Right kidney (tissue), 1 donor: Measurements from ENCODE around the gene SQOR.

Source experiments
- DNase-seq: peaks from one replicate; pipeline ENCODE4 v3.0.0-alpha.2; 2016

SQOR gene

DNA sequence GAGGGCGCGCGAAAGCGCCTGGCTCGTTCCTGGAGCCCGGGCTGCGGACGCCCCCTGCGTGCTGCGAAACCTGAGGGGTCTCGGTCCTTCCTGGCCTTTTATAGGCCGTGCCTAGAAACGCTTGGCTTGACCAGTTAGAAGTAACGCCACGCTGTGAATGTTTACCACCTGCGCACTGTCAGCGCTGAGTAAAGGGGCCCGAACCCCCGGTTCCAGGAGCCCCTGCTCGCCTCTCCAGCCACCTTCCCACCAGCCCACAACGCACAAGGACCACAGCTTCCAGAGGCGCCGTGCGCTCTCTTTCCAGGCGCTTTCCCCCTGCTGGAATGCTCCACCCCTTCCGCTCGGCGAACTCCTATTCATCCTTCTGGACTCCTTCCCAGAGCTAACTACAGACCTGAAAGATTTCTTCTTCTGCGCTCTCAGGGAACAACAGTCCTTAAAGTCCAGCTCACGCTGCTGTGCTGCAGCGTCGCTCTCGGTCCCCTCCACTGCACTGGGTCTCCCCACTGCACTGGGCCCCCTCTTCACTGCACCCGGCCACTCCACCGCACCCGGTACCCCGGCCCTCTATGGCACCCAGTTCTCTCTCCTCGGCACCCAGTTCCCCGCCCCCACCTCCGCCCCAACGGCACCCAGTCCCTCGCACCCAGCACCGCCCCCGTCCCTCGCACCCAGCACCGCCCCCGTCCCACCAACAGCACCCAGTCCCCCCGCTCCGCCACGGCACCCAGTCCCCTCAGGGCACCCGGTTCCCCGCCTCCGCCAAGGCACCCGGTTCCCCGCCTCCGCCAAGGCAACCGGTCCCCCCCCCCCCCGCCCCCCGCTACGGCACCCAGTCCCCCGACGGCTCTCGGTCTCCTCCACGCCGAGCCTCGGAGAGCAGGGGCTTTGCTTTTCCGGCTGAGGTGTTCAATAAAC, 69.8 kb downstream of the SQOR start:
- DNase-seq, result peak; percentile 57

DNA sequence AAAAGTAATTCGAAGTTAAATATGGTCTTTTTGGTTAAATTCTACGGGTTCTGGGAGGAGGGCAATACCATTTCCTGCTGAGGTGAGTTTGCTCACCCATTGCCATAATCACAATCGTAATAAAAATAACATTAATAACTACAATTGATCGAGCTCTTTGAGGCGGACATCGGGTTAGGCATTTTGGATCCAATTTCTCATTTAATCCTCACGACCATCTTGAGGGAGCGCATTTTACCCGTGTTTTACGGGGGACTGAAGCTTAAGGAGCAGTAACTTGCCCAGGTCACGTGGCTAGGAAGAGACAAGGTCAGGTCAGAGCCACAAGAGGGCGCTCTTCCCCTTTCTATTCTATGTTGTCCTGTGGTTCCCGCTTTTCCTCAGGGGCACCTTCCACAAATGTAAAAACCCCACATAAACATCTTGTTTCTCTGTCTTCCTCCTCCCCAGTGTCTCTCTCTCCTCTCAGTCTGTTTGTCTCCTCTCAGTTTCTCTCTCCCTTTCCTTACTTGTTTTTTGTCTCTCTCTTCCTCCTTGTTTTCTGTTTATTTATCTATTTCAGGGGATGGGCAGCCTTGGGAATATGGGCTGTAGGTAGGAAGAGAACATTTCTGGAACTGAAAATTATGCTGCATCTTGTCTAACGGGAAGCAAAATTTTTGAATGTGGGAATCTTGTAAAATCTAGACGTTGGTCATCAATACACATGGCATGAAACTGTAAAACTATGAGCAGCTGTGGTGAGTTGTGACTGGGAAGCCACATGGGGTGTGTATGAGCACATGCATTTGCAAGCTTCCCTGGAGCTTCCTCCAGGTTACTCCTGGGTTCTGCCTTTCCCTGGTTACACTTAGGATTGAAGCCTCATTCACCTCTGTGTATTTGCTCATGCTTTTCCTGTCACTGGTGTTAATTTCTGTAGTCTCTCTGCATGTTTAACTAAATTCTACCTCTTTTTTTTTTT, 71.0 kb downstream of the SQOR start:
- peak; percentile 79 for DNase-seq

DNA sequence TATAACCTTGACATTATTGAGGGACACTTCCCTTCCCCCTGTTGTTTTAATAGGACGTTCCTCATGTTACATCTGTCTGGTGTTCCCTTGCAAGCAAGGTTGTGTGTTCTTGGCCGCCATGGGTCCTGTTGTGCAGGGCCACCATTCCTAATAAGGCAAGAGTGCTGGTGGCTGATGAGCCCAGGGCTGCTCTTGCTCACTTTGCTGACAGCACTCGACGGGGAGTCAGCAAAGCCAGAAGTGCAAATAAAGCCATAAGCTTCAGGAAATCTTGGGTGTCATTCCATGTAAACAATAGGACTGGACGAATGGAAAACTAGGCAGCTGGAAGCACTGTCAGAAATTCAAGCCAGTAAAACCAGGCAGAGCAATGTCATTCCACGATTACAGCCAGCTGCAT, 75.8 kb downstream of the SQOR start:
- DNase-seq, result no peak

DNA sequence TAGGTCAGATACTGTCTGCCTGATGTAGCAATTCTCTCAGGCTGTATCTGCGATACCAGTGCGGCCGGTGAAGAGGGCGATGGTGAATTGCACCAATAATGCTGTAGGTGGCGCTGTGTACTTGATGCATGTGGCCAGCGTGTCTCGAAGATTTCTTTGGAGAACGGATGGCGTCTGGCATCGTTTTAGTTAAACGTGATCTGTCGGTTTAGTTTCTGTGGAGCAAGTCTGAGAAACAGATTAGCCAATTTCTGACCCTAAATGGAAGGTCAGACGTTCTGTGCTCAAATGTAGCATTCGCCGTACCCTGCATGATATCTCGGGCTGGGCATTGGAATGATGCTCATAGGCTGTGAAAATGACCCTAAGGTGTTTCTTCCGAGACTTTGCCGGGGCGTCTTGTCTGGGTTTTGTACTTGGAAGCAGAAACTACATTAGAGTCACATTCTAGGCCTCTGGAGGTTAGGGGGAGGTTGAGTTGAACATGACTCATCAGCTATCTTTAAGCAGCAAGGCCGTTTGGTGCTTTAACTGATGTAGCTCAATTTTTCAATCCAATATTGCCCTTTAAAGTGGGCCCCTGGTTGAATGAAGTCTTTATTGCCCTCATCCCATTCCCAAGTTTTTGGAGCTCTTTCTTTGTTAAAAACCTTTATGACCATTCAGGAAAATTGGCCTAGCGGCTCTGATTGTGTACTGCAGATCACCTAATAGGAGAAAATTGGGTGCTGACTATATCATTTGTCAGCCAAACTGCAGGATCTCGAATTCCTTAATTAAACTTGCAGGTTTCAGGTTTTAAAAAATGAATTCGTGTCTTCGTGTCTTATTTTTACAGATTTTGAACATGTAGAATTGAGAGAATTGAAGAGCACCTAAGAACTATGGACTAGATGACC, 80.0 kb downstream of the SQOR start:
- peak; percentile 47 for DNase-seq

DNA sequence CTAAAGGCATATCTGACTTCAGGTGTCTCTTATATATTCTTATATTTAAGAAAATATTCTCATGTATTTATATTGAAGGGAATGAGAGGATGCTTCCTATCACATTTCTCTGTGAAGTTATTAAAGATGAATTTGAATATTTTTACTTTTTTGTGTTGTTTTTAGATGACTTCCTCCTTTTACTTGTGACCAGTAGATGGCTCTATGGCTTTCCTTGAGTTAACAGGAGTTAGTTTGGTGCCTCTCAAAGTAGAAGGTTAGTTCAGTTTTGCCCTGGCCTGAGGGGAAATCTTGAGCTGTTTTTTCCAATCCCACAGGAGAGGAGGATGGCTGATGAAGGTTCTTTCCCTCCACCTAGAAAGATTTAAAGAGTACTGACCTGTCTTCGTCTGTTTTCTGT, 80.7 kb downstream of the SQOR start:
- DNase-seq, result no peak

DNA sequence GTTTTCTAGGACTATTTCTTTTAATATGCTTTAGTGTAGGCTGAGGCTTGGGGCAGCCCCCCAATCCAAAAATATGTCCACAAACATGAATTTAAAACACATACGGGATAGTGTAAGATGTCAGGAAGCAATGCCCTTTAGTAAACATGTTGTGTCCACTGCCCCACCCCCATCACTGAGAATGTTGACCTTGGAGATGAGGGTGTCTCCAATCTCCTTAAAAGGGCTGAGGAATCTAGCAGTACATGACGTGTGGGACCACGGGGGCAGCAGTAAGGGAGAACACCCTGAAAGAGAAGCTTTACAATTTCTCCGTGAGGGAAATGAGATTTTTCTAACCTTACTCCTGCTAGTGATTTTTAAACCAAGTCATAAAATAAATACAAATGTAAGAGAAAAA, 84.7 kb downstream of the SQOR start:
- no peak for DNase-seq

DNA sequence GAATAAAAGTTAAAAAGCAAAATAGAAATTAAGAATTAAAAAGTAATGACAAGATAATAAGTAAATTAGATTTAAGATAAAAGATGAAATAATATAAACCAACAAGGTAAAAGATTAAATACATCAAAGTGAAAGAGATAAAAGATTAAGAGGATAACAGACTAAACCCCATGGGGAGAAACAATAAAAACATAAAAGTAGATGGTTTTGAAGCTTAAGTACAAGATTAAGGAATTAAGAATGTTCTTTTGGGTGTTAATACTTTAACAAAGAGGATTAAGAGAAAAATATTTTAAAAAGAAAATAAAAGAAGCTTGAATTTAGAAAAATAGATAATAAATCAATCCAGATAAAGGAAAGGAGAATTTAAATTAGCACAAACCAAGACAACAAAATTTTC, 85.4 kb downstream of the SQOR start:
- DNase-seq, result no peak

DNA sequence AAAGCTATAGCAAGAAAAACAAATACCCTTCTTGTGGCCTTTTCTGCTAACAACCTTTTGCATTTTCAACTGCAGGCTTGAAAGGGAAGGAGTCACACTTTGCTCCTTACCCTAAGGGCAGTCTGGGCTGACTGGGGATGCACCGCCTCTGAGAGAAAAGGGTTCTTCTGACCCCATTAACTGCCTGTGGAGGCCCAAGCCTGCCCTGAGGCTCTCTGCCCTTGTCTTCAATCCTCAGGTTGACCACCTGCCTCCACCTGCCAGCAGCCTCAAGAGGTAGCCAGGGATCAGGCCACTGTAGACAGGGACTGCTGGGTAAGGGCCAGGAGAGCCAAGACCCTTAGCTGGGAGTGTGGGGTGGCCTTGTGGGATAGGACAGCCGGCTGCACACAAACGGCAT, 93.8 kb downstream of the SQOR start:
- DNase-seq, result no peak

DNA sequence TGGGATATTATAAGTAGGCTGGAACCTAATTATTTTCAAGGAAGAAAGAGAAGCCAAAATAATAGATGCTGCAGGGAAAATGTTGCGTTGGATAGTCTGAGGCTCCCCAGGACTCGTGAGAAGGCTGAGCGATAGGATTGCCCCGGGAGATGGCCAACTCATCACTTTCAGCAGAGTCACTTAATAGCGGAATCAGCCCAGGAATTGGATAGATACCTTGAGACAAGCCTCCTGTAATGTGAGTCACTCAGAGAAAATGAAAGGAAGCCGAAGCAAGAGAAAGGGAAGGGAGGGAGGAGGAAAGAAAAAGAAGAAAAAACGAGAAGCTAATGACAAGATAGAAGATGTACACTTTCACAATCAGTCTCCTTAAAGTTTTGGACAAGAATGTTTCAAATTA, 94.3 kb downstream of the SQOR start:
- DNase-seq, result no peak

DNA sequence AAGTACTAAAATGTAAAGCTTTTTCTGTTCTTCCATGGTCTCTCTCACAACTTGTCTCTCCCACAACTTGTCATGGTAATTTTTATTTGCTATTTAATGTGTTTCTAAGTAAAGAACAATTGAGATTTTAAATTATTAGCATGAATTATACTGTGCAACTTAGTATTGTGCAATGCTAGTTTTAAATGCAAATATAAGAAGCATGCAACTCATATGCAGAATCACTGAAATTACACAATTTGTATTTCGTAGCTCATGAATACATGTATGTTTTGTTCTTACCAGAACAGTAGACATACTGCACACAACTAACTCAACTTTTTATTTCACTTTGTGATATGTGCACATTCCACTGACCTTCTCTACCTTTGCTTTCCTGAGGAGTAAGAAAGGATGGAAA, 96.5 kb downstream of the SQOR start:
- DNase-seq, result no peak

DNA sequence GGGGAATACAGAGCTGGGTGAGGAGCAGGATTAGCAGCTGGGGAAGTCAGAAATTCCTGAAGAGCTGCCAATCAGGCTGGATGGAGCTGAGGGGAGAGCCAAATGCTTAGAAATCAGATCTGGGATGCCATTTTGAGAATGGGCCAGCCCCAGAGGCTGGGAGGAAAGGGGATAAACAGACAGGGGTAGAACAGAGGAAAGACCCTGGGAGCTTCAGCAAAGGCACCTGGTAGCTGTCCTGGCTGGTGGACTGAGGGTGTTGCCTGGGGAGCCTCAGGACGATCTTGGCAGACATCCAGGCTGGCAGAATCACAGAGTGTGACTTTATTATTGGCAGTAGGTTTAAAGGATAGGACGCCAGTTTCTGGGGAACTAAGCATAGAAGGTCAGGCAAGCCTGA, 97.8 kb downstream of the SQOR start:
- DNase-seq, result no peak

DNA sequence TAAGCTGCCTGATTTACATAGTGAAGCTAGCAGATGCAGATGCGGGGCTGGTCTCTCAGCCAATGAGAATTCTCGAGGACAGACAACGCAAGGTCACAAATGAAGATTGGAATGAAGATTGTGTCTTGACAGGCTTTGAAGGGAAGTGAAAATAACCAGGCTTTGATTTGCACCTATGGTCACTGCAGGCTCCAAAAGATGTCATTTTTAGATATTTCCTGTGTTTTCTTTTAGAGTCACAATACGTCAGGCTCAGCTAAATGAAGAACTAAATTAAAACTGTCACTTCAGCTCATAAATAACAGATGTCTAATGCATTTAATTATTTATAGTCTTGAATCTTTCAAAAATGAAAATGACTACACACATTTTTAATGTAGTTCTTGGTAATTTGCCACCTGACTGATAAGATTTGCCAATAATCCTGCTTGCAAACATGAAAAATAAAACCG, 99.5 kb downstream of the SQOR start:
- no peak for DNase-seq
